GM12873 (cell line): ENCODE measurements around the gene TCF12.

Source experiments
- TF ChIP-seq, protein P1 (sequence below): IDR thresholded peaks from 2 replicates; pipeline ENCODE4 v1.5.1; 2012; ENCODE audit warnings: low read depth, mild to moderate bottlenecking, moderate library complexity, low read length, control low read depth; ENCODE audit not compliant: insufficient read depth; ENCODE audit errors: missing control alignments

TCF12 gene

DNA sequence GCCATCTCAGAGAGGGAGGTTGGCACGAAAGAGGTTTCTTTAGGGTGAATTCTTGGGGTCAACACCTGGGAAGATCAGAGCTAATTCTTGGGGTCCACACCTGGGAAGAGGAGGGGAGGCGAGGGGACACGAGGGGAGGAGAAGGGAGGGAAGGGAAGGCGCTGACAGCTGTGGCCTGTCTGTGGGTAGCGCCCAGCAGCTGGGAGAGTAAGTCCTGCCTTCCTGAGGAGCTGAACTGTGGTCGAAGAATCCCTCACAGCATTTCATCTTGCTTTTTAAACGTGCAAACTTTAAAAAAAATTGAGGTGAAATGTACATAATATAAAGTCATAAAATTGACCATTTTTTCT lies 394.7 kb downstream of the TCF12 start:
- TF ChIP-seq, protein P1, sequence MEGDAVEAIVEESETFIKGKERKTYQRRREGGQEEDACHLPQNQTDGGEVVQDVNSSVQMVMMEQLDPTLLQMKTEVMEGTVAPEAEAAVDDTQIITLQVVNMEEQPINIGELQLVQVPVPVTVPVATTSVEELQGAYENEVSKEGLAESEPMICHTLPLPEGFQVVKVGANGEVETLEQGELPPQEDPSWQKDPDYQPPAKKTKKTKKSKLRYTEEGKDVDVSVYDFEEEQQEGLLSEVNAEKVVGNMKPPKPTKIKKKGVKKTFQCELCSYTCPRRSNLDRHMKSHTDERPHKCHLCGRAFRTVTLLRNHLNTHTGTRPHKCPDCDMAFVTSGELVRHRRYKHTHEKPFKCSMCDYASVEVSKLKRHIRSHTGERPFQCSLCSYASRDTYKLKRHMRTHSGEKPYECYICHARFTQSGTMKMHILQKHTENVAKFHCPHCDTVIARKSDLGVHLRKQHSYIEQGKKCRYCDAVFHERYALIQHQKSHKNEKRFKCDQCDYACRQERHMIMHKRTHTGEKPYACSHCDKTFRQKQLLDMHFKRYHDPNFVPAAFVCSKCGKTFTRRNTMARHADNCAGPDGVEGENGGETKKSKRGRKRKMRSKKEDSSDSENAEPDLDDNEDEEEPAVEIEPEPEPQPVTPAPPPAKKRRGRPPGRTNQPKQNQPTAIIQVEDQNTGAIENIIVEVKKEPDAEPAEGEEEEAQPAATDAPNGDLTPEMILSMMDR: no peak

DNA sequence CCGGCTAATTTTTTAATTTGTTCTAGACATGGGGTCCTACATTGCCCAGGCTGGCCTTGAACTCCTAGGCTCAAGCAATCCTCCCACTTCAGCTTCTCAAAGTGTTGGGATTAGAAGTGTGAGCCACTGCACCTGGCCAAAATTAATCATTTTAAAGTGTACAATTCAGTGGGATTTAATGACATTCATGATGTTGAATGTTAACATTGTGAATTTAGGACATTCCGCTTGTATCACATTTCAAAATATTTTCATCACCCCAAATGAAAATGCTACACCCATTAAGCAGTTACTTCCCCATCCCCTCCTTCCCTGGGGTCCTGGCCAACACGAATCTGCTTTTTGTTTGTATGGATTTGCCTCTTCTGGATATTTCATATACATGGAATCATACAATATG lies 395.8 kb downstream of the TCF12 start:
- TF ChIP-seq, protein P1: no peak

DNA sequence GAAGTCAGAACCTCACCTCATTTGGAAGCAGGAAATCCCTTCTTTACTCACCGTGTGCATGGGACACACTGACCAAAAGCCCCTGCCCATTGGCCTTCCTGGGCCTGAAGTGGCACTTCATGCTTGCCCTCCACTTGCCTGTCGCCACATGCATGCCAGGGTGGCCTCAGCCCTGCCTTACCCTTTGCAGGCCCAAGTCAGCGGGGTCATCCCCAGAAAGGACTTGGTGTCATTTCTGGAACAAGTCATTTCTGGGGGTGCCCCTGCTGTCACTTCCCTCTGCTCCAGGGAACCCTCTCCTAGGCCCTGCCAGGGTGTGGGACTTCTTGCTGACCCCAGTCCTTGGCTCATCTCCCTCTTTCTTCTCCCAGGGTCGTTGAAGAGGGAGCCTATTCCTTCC lies 398.0 kb downstream of the TCF12 start:
- TF ChIP-seq, protein P1: no peak

DNA sequence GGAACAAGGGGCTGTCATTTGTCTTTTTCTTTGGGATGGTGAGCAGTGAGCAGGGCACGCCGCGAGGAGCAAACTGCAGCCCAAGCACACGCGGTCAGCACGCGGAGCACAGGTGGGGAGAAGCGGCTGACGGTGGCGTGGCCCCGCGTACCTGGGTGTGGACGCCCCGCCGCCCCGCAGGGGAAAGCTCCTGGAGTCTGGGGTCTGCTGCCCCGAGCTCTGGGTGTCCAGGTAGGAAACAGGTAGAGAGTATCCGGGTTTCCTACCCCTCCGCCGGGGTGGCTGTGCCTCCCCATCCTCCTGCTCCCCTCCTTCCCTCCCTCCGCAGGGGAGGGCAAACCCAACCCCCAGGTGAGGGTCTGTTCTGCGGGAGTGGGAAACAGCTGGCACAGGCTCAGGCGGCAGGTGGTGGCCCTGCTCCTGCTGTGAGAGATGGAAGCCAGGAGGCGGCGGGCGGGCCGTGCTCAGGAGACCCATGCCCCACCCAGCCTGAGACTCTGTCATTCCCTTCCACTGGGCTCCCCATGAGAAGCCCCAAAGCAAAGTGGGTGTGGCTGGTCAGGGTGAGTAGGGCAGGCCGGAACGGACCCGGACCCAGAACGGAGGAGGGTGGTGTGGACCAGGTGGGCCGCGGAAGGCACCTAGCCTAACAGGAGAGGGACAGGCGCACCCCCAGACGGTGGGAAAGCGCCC lies 400.9 kb downstream of the TCF12 start:
- TF ChIP-seq, protein P1: no peak

DNA sequence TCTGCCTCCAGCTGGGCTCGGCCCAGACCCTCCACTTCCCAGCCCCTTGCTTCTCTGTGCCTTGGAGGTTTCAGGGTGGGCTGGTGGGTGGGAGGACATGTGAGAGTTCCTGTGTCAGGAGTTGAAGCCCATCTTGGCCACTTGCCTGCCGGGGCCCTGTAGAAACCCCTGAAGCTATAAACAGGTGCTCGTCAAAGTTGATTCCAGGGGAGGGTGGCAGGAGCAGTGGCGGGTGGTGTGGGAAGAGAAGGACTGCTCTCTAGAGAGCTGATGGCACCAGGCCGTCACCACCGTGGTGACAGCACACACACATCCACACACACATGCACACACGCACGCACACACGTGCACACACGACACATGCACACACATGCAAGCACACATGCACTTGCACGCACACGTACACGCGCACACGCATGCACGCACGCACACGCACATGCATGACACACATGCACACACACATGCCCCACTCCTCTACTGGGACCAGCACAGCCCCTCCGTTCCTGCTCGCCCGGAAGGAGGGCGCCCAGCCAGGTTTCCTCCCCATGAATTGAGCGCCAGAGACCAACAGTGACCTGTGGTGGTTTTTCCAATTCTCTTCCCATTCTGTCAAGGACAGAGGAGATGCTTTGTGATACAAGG lies 401.6 kb downstream of the TCF12 start:
- TF ChIP-seq, protein P1: no peak

DNA sequence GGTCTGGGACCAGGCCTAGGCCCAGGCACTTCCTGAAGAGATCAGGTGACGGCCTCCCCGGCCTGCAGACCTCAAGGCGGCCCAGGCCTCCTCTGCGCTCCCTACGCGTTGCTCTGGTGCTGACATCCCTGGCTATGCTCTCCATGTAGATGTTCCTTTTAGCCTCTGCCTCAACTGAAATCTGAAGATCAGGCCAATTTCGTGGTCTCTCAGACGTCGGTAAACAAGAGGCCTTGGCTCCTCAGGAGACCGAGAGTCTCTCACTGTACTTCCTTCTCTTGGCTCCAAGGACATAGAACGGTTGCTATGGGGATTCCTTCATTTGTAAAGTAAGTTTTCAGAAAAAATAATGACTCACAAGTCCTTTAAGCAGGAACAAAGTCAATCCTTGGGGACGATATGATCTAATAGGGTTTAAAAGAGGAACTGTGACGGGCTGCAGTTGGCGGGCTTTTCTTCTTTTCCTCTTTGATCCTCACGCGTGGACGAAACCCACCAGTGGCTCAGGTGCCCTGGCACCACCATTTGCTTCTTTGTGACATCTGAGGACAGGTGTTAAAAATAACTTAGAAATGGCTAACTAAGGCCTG lies 402.3 kb downstream of the TCF12 start:
- TF ChIP-seq, protein P1: no peak

DNA sequence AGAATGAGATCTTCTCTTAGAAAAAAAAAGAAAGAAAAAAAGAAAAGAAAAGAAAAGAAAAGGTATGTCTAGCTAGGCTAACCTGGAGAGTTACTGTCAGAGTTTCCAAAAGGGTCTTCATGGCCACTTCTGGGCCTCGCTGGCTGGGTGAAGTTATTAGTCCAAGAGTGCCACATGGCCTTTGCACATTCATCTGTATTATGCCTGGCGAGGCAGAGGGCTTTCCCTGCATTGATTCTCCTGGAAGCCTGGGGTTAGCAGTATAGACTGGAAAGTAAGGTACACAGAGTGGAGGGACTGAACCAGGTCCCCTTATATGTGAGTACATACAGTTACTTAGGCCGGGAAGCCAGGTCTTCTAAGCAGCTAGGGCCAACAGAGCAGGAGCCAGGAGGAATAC lies 403.0 kb downstream of the TCF12 start:
- TF ChIP-seq, protein P1: no peak
